Measurements from ENCODE around the gene ANXA2R.
A peak's percentile ranks its signal among the peaks of the same experiment; 100 is the strongest.
"Not testable (repeated sequence)": the region's sequence is repeated elsewhere in the genome, so short reads cannot be mapped to it uniquely, and the experiment has no call there.

Gene ANXA2R, protein sequence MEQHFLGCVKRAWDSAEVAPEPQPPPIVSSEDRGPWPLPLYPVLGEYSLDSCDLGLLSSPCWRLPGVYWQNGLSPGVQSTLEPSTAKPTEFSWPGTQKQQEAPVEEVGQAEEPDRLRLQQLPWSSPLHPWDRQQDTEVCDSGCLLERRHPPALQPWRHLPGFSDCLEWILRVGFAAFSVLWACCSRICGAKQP

DNA sequence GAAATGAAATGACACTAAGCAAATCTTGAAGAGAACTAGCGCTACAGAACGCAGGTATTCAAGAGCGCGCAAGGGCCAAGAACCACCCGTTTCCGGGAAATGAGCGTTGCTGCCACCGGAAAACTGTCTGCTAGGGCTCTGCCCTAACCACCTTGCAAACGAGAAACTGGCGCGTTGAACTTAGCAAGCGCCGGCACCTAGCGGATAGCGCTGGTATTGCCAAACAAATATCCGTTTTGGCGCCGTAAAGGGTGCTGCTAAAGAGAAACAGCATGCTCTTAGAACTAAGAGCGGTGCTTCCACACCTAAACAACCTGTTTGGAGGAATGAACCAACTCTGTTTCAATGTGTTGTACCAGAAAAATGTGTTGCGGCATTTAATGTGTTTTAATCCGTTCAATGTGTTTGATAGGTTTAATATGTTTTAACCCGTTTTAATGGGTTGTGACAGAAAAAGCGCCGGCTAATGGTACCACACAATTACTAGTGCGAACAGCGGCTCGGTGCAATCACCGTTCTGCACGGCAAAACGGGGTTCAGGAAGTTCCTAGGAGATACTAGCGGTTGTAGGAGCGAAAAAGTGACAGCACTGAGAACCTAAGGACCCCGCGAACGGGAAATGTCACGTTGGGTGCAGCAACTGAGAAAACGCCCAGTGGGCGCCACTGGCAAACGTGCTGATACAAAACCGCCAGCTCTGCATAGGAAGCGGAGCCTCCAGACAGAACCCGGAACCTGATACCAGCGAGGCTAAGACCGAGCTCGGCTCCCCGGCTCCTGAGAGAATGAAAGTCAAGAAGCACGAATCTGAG lies at the start of gene ANXA2R:
Gene ANXA2R (minus strand): TSS at position 33 of the 812 bp plus-strand sequence. CDS start 273 bp downstream, outside the sequence.
- DNase-seq, result peak; percentile 96

GRCh38 chr5:43086118-43086908 lies 46.2 kb upstream of the ANXA2R start:
- not testable (repeated sequence) for DNase-seq

GRCh38 chr5:43085453-43085852 lies 45.3 kb upstream of the ANXA2R start:
- DNase-seq, result no peak

DNA sequence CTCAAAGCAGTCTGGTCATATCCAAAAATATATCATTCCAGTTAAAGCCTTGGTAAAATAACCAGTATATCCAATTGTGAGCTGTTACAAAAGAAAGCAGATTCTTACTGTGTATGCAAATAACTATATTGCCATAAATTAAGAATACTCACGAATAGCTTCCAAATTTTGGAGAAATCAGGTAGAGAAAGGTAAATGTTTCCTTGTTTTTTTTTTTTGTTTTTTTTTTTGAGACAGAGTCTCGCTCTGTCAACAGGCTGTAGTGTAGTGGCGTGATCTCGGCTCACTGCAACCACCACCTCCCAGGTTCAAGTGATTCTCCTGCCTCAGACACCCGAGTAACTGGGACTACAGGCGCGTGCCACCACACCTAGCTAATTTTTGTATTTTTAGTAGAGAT lies 44.3 kb upstream of the ANXA2R start:
- peak; percentile 3 for DNase-seq

- DNase-seq, result not testable (repeated sequence)
Observed at GRCh38 chr5:43081345-43081744, 41.2 kb upstream of the ANXA2R start.

DNA sequence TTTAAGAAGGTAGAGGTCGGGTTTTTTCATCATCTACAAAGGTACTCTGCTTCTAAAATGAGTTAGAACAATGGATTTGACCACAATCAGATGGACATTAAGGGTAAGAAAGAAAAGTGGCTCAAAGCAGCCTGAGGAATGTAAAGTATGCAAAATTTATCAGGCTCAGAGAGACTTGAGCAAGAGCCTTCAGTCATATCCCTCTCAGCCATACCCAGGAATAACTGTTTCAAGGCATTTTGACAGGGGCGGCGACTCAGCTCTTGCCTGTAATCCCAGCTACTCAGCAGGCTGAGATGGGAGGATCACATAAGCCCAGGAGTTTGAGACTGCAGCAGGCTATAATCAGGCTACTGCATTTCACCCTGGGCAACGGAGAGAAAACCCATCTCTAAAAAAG lies 38.8 kb upstream of the ANXA2R start:
- no peak for DNase-seq

- not testable (repeated sequence) for DNase-seq
Observed at GRCh38 chr5:43077446-43078191, 37.5 kb upstream of the ANXA2R start.

DNA sequence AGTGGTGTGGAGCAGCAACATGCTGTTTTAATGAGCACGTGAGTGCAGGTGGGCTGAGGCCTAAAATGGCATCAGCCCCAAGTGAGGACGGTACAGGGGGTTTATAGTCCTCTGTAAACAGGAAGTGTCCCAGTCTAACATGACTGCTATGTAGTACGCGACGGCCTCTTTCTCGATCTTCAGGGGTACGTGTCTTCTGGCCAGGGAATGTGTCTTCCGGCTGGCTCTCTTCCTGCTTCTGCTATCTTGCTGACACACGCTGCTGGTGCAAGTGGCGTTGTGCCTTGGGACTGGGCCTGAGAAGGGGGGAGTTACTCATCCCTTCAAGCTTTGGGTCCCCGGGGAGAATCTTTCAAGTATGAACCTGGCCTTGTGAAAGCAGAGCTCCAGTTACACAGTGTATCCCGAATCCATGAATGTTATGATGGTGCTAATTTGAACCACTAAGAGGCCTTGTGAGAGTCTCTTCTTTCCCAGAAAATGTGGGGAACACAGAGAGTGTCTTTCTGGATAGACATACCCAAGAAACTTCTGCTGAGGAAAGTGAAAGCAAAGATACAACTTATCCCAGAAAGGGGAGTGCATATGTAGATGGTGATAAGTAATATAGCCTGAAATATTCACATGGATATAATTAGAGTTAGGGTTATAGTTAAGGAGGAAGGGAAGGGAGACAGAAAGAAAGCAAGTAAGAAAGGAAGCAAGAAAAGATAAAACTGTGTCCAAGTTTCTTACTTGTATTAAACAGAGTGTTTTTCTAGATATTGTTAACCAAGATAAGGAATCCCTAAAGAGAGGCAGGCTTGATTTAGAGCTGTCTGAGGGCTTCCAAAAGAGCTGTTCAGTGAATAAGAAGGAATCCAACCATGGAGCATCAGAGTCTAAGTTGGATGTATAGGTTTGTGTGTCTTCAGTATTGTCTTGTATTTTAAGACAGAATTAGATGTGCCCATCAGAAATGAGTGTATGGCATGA lies 35.5 kb upstream of the ANXA2R start:
- DNase-seq, result no peak

DNA sequence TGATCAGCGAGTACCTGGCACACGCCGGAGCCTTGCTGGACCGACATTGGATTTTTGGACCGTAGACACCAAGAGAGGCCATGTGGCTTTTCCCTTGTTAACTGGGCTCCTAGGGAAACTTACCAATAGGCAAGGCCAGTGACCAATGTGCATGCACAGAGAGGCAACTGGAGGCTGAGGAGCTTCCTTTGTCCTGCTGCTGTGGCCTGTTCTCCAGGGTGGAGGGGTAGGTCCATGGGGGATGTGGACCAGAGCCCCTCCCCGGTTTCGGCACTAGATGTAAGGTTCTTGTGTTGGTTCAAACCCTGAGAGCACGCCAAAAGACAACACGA lies 34.8 kb upstream of the ANXA2R start:
- no peak for DNase-seq

GRCh38 chr5:43073597-43074546 lies 33.8 kb upstream of the ANXA2R start:
- DNase-seq, result peak; percentile 69

DNA sequence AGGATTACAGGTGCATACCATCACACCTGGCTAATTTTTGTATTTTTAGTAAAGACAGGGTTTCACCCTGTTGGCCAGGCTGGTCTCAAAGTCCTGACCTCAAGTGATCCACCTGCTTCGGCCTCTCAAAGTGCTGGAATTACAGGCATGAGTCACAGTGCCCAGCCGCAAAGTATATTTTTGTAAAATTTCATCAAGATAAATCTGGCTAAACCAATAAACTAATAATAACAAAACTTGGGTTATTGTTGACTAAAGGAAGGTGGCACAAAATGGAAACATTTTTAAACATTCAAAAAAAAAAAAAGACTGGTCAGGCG lies 29.2 kb upstream of the ANXA2R start:
- not testable (repeated sequence) for DNase-seq

GRCh38 chr5:43068037-43068436 lies 27.9 kb upstream of the ANXA2R start:
- no peak for DNase-seq

DNA sequence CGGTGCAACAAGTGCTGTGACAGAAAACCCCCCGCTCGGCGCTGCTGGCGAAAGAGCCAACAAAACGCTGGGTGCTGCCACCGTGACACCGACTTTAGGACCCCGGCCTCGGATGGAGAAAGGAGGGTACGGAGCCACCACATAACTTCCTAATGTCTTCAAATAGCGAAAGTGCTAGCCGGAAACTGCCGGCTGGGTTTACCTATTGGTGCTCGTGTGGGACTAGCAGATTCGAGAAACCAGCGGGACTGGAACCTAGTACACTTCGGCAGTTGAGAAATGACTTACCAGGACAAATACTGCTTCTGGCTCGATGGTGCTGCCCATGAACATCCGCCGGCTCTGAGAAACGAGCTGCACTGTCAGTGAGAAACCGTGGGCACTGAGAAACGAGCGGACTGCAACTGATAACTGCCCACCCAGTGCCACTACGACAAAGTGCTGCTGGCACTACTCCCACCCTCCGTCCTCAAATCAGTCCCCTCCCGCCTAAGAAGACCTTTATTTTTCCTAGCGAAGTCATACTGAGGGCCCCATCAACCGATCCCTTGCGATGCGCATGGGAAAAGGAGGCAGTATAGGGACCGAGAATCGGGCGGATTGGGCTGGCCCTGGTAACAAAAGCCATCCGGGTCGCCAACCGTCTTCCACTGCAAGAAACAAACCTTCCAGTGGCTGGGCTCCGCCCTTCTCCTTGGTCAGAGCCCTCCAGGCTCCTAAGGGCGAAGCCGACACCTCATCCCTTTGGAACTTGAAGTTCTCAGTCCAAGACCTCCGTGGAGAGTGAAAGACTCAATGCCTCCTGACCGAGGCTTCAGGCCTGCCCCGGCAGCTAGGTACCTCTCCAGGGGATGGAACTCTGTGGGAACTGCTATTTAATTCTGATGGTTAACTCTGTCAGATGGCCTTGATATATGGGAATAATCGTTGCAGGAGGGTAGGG lies 27.0 kb upstream of the ANXA2R start:
- peak; percentile 88 for DNase-seq

- peak; percentile 85 for DNase-seq
Observed at GRCh38 chr5:43065948-43066798, 26.1 kb upstream of the ANXA2R start.

GRCh38 chr5:43065387-43065947 lies 25.3 kb upstream of the ANXA2R start:
- peak; percentile 49 for DNase-seq

GRCh38 chr5:43063721-43064171 lies 23.6 kb upstream of the ANXA2R start:
- DNase-seq, result no peak

- no peak for DNase-seq
Observed at GRCh38 chr5:43061352-43062075, 21.4 kb upstream of the ANXA2R start.
